GM23338 (cell line): ENCODE measurements around the gene DYRK4. TPM values are rescaled to one million over a fixed set of nuclear protein-coding genes. Genes with fewer than 3 reads are reported as not detected.

ENCODE experiments used
- ATAC-seq: fragments of 200-7000 bp; cut with Tn5 transposase; 3 replicates; pipeline ENCODE4 v1.9.1; 2020
- DNase-seq: peaks from one replicate; pipeline ENCODE4 v3.0.0-alpha.2; 2015; ENCODE audit warnings: low spot score
- H2AFZ ChIP-seq: fragments of 200-600 bp; sonication (generic); 2 replicates; pipeline ENCODE4 v1.8.0; 2016; ENCODE audit warnings: antibody characterized with exemption, mild to moderate bottlenecking, moderate library complexity
- H3F3A ChIP-seq: fragments of 200-600 bp; sonication (generic); replicated peaks from 2 replicates; pipeline ENCODE4 v1.8.0; 2017; ENCODE audit warnings: antibody characterized with exemption, mixed run types, low read depth
- H3K27ac ChIP-seq: fragments of 200-600 bp; sonication (generic); 2 replicates; pipeline ENCODE4 v1.6.1; 2016; ENCODE audit warnings: low read depth
- H3K27me3 ChIP-seq: fragments of 200-600 bp; sonication (generic); 2 replicates; pipeline ENCODE4 v1.8.0; 2016; ENCODE audit warnings: mild to moderate bottlenecking, mixed run types, moderate library complexity; ENCODE audit not compliant: insufficient read depth
- H3K36me3 ChIP-seq: fragments of 200-600 bp; sonication (generic); 2 replicates; pipeline ENCODE4 v1.8.0; 2016; ENCODE audit warnings: mild to moderate bottlenecking; ENCODE audit not compliant: insufficient read depth
- H3K4me1 ChIP-seq: fragments of 200-600 bp; sonication (generic); 2 replicates; pipeline ENCODE4 v1.8.0; 2016; ENCODE audit warnings: mild to moderate bottlenecking, moderate library complexity; ENCODE audit not compliant: insufficient read depth
- H3K4me2 ChIP-seq: fragments of 200-600 bp; sonication (generic); 2 replicates; pipeline ENCODE4 v1.7.1; 2017; ENCODE audit warnings: mixed run types
- H3K4me3 ChIP-seq: fragments of 200-600 bp; sonication (generic); 2 replicates; pipeline ENCODE4 v1.6.1; 2016; ENCODE audit warnings: mixed run types
- H3K79me2 ChIP-seq: fragments of 200-600 bp; sonication (generic); replicated peaks from 2 replicates; pipeline ENCODE4 v1.8.0; 2017; ENCODE audit warnings: mild to moderate bottlenecking; ENCODE audit not compliant: insufficient read depth
- H3K9me2 ChIP-seq: fragments of 200-600 bp; sonication (generic); 2 replicates; pipeline ENCODE4 v1.8.0; 2017; ENCODE audit not compliant: insufficient read depth
- H4K20me1 ChIP-seq: fragments of 200-600 bp; sonication (generic); replicated peaks from 2 replicates; pipeline ENCODE4 v1.8.0; 2017; ENCODE audit warnings: mild to moderate bottlenecking; ENCODE audit not compliant: insufficient read depth
- H3K27ac Mint-ChIP-seq: 2 replicates; pipeline ENCODE4 v1.8.0; 2020; ENCODE audit warnings: inconsistent platforms, mild to moderate bottlenecking, moderate library complexity, mixed read lengths
- H3K27me3 Mint-ChIP-seq: 3 replicates; pipeline ENCODE4 v1.8.0; 2022; ENCODE audit warnings: low read depth, mild to moderate bottlenecking, moderate library complexity, mixed read lengths, inconsistent platforms; ENCODE audit not compliant: insufficient read depth, poor library complexity
- H3K36me3 Mint-ChIP-seq: 3 replicates; pipeline ENCODE4 v1.8.0; 2021; ENCODE audit warnings: low read depth, mild to moderate bottlenecking, inconsistent platforms, moderate library complexity, mixed read lengths
- H3K4me1 Mint-ChIP-seq: 3 replicates; pipeline ENCODE4 v1.8.0; 2020; ENCODE audit warnings: mild to moderate bottlenecking, inconsistent platforms, mixed read lengths
- H3K4me3 Mint-ChIP-seq: 3 replicates; pipeline ENCODE4 v1.8.0; 2021; ENCODE audit warnings: moderate library complexity, mild to moderate bottlenecking, inconsistent platforms, mixed read lengths
- H3K9me3 Mint-ChIP-seq: 3 replicates; pipeline ENCODE4 v1.8.0; 2020; ENCODE audit warnings: moderate library complexity, mild to moderate bottlenecking, inconsistent platforms, mixed read lengths
- CREB1 ChIP-seq: fragments of 250-450 bp; sonication (Bioruptor Pico); IDR thresholded peaks from 2 replicates; pipeline ENCODE4 v1.5.0; 2020; ENCODE audit warnings: low read depth, mild to moderate bottlenecking, moderate library complexity
- NANOG ChIP-seq: IDR thresholded peaks from 2 replicates; pipeline ENCODE4 v1.6.1; 2016; ENCODE audit warnings: antibody characterized with exemption, borderline replicate concordance
- STAT1 ChIP-seq: IDR thresholded peaks from one replicate; pipeline ENCODE4 v1.6.1; 2016; ENCODE audit warnings: antibody characterized with exemption; ENCODE audit not compliant: unreplicated experiment
- polyA plus RNA-seq: library from polyadenylated mRNA; unstranded; fragments of >200 nt; fragmentation: Nextera tagmentation; extraction: Ambion mirVana; gene quantifications from 2 replicates; pipeline ENCODE4 v1.2.1, GENCODE V29; 2016
- total RNA-seq: library from RNA; depleted of rRNA; stranded (reverse); fragments of >200 nt; shearing (Covaris generic); gene quantifications from 2 replicates; pipeline ENCODE4 v1.2.3, GENCODE V29; 2014
- TF ChIP-seq, protein P1 (sequence below): fragments of 250-450 bp; sonication (Bioruptor Pico); IDR thresholded peaks from 2 replicates; pipeline ENCODE4 v1.5.0; 2020; ENCODE audit warnings: mild to moderate bottlenecking, moderate library complexity
- TF ChIP-seq, protein P2 (sequence below), 2 experiments: fragments of 200-600 bp in 1 of 2; sonication (generic) in 1 of 2; conservative IDR thresholded peaks; 2 replicates each; pipeline versions ENCODE4 v1.5.1 to v1.6.1; 2016 to 2017; ENCODE audit warnings: antibody characterized with exemption in 2 of 2, low read depth in 2 of 2, mild to moderate bottlenecking in 2 of 2, moderate library complexity in 1 of 2

Gene DYRK4
- total and polyA plus RNA-seq, 2 experiments from 2014 or later: 11.3 to 16.9 TPM

DNA sequence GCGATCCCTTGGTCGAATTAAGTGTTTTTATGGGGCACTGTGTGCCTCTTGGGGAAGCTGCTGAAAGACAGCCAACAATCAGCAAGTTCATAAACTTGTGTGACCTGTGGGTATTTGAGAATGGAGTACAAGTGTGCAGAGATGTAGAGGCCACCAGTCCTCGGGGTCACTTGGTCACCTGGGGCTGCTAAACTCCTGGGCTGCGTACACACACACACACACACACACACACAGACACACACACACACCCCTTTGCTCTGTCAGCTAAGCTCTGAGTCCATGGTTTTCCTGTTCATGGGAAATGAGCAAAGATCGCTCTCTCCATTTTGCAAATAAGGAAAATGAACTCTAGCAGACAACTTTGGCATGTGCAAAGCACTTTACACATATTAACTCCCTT, 24.5 kb downstream of the DYRK4 start (continued):
- TF ChIP-seq, protein P1, sequence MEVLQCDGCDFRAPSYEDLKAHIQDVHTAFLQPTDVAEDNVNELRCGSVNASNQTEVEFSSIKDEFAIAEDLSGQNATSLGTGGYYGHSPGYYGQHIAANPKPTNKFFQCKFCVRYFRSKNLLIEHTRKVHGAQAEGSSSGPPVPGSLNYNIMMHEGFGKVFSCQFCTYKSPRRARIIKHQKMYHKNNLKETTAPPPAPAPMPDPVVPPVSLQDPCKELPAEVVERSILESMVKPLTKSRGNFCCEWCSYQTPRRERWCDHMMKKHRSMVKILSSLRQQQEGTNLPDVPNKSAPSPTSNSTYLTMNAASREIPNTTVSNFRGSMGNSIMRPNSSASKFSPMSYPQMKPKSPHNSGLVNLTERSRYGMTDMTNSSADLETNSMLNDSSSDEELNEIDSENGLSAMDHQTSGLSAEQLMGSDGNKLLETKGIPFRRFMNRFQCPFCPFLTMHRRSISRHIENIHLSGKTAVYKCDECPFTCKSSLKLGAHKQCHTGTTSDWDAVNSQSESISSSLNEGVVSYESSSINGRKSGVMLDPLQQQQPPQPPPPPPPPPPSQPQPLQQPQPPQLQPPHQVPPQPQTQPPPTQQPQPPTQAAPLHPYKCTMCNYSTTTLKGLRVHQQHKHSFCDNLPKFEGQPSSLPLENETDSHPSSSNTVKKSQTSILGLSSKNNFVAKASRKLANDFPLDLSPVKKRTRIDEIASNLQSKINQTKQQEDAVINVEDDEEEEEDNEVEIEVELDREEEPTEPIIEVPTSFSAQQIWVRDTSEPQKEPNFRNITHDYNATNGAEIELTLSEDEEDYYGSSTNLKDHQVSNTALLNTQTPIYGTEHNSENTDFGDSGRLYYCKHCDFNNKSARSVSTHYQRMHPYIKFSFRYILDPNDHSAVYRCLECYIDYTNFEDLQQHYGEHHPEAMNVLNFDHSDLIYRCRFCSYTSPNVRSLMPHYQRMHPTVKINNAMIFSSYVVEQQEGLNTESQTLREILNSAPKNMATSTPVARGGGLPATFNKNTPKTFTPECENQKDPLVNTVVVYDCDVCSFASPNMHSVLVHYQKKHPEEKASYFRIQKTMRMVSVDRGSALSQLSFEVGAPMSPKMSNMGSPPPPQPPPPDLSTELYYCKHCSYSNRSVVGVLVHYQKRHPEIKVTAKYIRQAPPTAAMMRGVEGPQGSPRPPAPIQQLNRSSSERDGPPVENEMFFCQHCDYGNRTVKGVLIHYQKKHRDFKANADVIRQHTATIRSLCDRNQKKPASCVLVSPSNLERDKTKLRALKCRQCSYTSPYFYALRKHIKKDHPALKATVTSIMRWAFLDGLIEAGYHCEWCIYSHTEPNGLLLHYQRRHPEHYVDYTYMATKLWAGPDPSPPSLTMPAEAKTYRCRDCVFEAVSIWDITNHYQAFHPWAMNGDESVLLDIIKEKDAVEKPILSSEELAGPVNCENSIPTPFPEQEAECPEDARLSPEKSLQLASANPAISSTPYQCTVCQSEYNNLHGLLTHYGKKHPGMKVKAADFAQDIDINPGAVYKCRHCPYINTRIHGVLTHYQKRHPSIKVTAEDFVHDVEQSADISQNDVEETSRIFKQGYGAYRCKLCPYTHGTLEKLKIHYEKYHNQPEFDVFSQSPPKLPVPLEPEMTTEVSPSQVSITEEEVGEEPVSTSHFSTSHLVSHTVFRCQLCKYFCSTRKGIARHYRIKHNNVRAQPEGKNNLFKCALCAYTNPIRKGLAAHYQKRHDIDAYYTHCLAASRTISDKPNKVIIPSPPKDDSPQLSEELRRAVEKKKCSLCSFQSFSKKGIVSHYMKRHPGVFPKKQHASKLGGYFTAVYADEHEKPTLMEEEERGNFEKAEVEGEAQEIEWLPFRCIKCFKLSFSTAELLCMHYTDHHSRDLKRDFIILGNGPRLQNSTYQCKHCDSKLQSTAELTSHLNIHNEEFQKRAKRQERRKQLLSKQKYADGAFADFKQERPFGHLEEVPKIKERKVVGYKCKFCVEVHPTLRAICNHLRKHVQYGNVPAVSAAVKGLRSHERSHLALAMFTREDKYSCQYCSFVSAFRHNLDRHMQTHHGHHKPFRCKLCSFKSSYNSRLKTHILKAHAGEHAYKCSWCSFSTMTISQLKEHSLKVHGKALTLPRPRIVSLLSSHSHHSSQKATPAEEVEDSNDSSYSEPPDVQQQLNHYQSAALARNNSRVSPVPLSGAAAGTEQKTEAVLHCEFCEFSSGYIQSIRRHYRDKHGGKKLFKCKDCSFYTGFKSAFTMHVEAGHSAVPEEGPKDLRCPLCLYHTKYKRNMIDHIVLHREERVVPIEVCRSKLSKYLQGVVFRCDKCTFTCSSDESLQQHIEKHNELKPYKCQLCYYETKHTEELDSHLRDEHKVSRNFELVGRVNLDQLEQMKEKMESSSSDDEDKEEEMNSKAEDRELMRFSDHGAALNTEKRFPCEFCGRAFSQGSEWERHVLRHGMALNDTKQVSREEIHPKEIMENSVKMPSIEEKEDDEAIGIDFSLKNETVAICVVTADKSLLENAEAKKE (CRISPR knock-in tag): no peak
- no peak for TF ChIP-seq NANOG
- no peak for TF ChIP-seq CREB1 (CRISPR knock-in tag)
- no peak for TF ChIP-seq STAT1

DNA sequence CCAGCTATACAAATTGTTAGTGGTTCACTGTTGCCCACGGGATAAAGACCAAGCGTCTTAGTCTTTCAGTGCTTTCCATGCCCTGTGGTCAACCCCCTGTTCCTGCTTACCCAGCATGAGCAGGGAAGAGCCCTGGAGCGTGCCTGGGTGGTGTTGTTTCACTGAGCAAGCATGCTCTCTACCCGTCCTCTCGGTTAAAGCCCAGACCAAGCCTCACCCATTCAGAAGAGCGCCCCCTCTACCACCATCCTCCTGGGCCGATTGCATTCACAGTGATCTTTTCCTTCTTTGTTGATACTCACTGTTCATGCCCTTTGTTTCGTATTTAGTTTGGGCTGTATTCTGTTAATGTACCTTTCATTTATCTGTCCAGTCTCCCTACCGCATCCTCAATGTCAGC, 25.1 kb downstream of the DYRK4 start:
- Histone ChIP-seq H3K36me3 (no peaks in the 10 kb centered on the region), H3F3A (no peaks in the 10 kb centered on the region), H3K27ac (no peak overlapping the region), H3K9me2 (no peaks in the 10 kb centered on the region), H4K20me1 (no peaks in the 10 kb centered on the region), H3K79me2 (no peaks in the 10 kb centered on the region), H3K4me2 (no peak overlapping the region), H3K4me3 (no peak overlapping the region), H3K27me3 (no peaks in the 10 kb centered on the region), H3K4me1 (peaks cover 7% of the 10 kb centered on the region; the same call in 1 of the 2 replicates), H2AFZ (peak overlapping the region; percentile 96)
- no peaks in the 10 kb centered on the region for H3K27me3 Mint-ChIP-seq
- H3K36me3 Mint-ChIP-seq: no peaks in the 10 kb centered on the region
- TF ChIP-seq, protein P1 (CRISPR knock-in tag): no peak
- TF ChIP-seq, protein P2, sequence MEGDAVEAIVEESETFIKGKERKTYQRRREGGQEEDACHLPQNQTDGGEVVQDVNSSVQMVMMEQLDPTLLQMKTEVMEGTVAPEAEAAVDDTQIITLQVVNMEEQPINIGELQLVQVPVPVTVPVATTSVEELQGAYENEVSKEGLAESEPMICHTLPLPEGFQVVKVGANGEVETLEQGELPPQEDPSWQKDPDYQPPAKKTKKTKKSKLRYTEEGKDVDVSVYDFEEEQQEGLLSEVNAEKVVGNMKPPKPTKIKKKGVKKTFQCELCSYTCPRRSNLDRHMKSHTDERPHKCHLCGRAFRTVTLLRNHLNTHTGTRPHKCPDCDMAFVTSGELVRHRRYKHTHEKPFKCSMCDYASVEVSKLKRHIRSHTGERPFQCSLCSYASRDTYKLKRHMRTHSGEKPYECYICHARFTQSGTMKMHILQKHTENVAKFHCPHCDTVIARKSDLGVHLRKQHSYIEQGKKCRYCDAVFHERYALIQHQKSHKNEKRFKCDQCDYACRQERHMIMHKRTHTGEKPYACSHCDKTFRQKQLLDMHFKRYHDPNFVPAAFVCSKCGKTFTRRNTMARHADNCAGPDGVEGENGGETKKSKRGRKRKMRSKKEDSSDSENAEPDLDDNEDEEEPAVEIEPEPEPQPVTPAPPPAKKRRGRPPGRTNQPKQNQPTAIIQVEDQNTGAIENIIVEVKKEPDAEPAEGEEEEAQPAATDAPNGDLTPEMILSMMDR (conservative IDR thresholded peaks at IDR 0.05; ENCODE audit: low read depth in 2 of 2): peak; percentile 49 to 79
- no peaks in the 10 kb centered on the region for H3K9me3 Mint-ChIP-seq
- H3K4me3 Mint-ChIP-seq: no peak overlapping the region; the same call in 2 of the 3 replicates
- ATAC-seq (peak; percentile 97), DNase-seq (peak; percentile 76)
- H3K27ac Mint-ChIP-seq: no peak overlapping the region
- H3K4me1 Mint-ChIP-seq: peaks cover 11% of the 10 kb centered on the region
